Lower leg skin (tissue), 4 donors: ENCODE results near the gene TGFB2. TPM values are rescaled to one million over a fixed set of nuclear protein-coding genes. Genes with fewer than 3 reads are reported as not detected.

Experiments
- DNase-seq, 2 donors: peaks; one replicate each; pipeline ENCODE4 v3.0.0-alpha.2; 2019; ENCODE audit warnings: low spot score in 2 of 2
- H3K4me3 ChIP-seq: fragments of 200-600 bp; sonication (generic); 2 replicates; pipeline ENCODE4 v1.5.1; 2017; ENCODE audit warnings: mild to moderate bottlenecking, low read depth; ENCODE audit not compliant: poor library complexity, severe bottlenecking
- POLR2A ChIP-seq, 2 donors: fragments of 450-650 bp; IDR thresholded peaks; one replicate each; pipeline ENCODE4 v1.6.1; 2016 to 2017; ENCODE audit warnings: antibody characterized with exemption in 2 of 2, mild to moderate bottlenecking in 1 of 2, moderate library complexity in 1 of 2
- WGBS, 2 donors: methylation state at CpG; one replicate each; pipeline ENCODE4 v1.1.5; 2018; 5-methylcytosine and 5-hydroxymethylcytosine counted together
- intact Hi-C: fragments of 100-400 bp; cut with DNase I; formaldehyde crosslinking; loops from one replicate; pipeline ENCODE4 v1.15.0; 2023; ENCODE audit warnings: low total_unique reads
- total RNA-seq, 4 donors: library from RNA; depleted of rRNA; stranded (reverse); fragments of >200 nt; gene quantifications; one replicate each; pipeline ENCODE4 v1.1.0, GENCODE V29; 2016
- TF ChIP-seq, protein P1 (sequence below), 3 donors: fragments of 450-650 bp; IDR thresholded peaks; one replicate each; pipeline ENCODE4 v1.5.1; 2016; ENCODE audit warnings: antibody characterized with exemption in 3 of 3, mild to moderate bottlenecking in 3 of 3, moderate library complexity in 2 of 3

Gene TGFB2
- total RNA-seq, 4 donors from 2014 or later = 0.55 to 2.9 (median 1.8) TPM

GRCh38 chr1:218402786-218403120 lies 57.6 kb downstream of the TGFB2 start:
- intact Hi-C loops = no loop called here
- no peak overlapping the region for H3K4me3 ChIP-seq
- TF ChIP-seq, protein P1, sequence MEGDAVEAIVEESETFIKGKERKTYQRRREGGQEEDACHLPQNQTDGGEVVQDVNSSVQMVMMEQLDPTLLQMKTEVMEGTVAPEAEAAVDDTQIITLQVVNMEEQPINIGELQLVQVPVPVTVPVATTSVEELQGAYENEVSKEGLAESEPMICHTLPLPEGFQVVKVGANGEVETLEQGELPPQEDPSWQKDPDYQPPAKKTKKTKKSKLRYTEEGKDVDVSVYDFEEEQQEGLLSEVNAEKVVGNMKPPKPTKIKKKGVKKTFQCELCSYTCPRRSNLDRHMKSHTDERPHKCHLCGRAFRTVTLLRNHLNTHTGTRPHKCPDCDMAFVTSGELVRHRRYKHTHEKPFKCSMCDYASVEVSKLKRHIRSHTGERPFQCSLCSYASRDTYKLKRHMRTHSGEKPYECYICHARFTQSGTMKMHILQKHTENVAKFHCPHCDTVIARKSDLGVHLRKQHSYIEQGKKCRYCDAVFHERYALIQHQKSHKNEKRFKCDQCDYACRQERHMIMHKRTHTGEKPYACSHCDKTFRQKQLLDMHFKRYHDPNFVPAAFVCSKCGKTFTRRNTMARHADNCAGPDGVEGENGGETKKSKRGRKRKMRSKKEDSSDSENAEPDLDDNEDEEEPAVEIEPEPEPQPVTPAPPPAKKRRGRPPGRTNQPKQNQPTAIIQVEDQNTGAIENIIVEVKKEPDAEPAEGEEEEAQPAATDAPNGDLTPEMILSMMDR (IDR thresholded peaks at IDR 0.05) = no peak
- no peak for TF ChIP-seq POLR2A (IDR thresholded peaks at IDR 0.05)
- WGBS, 2 donors = 84% methylated on average over 7 of the region's 7 CpGs
- DNase-seq = no peak

- whole genome bisulfite sequencing, 2 donors = 74 to 80% methylated on average over 7 of the region's 7 CpGs
- TF ChIP-seq, protein P1 (IDR thresholded peaks at IDR 0.05) = no peak
- no peak for TF ChIP-seq POLR2A (IDR thresholded peaks at IDR 0.05)
- DNase-seq = no peak
- intact Hi-C loops = no loop called here
- H3K4me3 ChIP-seq = no peak overlapping the region
These were observed 58.2 kb downstream of the TGFB2 start for GRCh38 chr1:218403300-218403699.

GRCh38 chr1:218407630-218408029 lies 62.5 kb downstream of the TGFB2 start:
- DNase-seq = no peak
- WGBS, 2 donors = 64 to 71% methylated on average over 1 of the region's 1 CpG
- intact Hi-C loops = no loop called here

DNA sequence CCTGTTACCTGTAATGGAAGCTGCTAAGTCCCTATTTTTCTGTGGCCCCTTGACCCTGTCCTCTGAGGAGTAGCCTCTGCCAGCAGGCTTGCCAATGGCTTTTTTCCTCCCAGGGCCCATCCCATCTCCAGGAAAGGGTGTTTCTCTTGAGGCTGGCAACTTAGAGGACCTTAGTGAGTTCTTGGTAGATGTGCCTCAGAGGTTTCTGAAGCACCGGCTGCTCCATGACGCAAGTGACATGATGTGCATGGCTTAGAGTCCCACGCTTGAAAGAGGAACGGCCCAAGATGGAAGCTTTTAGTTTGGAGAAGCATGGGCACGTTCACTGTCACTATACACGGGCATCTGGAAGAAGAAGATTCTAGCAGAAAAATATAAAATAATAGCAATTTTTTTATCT lies 63.0 kb downstream of the TGFB2 start:
- TF ChIP-seq, protein P1 (IDR thresholded peaks at IDR 0.05) = no peak
- TF ChIP-seq POLR2A (IDR thresholded peaks at IDR 0.05) = no peak
- intact Hi-C loops = no loop called here
- no peak for DNase-seq
- 86 to 87% methylated on average over 6 of the region's 6 CpGs for WGBS, 2 donors
- no peak overlapping the region for H3K4me3 ChIP-seq

More at GRCh38 chr1:218407630-218408029, 62.5 kb downstream of the TGFB2 start:
- no peak overlapping the region for H3K4me3 ChIP-seq
- TF ChIP-seq, protein P1 (IDR thresholded peaks at IDR 0.05) = no peak
- TF ChIP-seq POLR2A (IDR thresholded peaks at IDR 0.05) = no peak

- no peak for DNase-seq
- TF ChIP-seq POLR2A (IDR thresholded peaks at IDR 0.05) = no peak
- TF ChIP-seq, protein P1 (IDR thresholded peaks at IDR 0.05) = no peak
- no peak overlapping the region for H3K4me3 ChIP-seq
- intact Hi-C loops = no loop called here
- WGBS, 2 donors = 77 to 90% methylated on average over 9 of the region's 9 CpGs
These were observed 63.8 kb downstream of the TGFB2 start for GRCh38 chr1:218408942-218409341.

DNA sequence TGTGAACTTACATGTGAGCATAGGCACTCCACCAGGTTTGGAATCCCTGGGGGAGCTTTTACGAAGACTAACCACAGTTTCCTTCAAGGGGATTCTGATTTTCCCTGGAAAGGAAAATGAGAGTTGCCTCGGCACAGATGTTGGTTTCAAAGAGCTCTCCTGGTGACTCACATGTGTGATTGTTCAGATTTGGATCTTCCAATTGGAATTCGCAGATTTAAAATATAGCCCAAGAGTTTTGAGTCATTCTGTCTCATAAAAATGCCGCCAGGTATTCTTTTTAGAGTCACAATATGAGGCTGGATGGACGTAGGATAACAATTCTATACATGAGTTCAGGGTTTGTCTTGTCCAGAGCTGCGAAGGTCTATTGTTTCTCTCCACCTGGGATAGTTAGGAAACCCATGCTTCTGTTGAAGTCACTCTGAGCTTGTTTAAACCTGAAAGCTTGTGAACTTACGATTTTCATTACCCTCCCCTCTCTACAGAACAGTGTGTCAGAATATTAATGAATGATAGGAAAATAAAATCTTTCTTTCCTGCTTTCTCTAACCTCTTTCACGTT lies 64.9 kb downstream of the TGFB2 start:
- intact Hi-C loops = no loop called here

More for the DNA sequence above, 64.9 kb downstream of the TGFB2 start:
- DNase-seq = no peak
- no peak overlapping the region for H3K4me3 ChIP-seq
- WGBS, 2 donors = 50 to 54% methylated on average over 8 of the region's 8 CpGs
- no peak for TF ChIP-seq POLR2A (IDR thresholded peaks at IDR 0.05)
- TF ChIP-seq, protein P1 (IDR thresholded peaks at IDR 0.05) = no peak
